Vagina (tissue), 2 donors: ENCODE data around the gene PCDHGB3.

Experiments used
- POLR2A ChIP-seq, 2 donors: fragments of 450-650 bp; IDR thresholded peaks; one replicate each; pipeline ENCODE4 v1.6.1; 2017; ENCODE audit warnings: antibody characterized with exemption in 2 of 2, mild to moderate bottlenecking in 2 of 2, moderate library complexity in 2 of 2
- POLR2AphosphoS5 ChIP-seq, 2 donors: sonication (generic); formaldehyde crosslinking; IDR thresholded peaks; one replicate each; pipeline ENCODE4 v1.9.0; 2017; ENCODE audit warnings: antibody characterized with exemption in 2 of 2, mild to moderate bottlenecking in 2 of 2, low read depth in 1 of 2; ENCODE audit not compliant: insufficient read depth in 1 of 2
- TF ChIP-seq, protein P1 (sequence below), 3 experiments: fragments of 450-650 bp in 2 of 3; fragments of 200-600 bp in 1 of 3; sonication (generic) in 1 of 3; IDR thresholded peaks; one replicate each; pipeline ENCODE4 v1.5.1; 2017 to 2019; ENCODE audit warnings: antibody characterized with exemption in 3 of 3, mild to moderate bottlenecking in 2 of 3, moderate library complexity in 2 of 3

DNA sequence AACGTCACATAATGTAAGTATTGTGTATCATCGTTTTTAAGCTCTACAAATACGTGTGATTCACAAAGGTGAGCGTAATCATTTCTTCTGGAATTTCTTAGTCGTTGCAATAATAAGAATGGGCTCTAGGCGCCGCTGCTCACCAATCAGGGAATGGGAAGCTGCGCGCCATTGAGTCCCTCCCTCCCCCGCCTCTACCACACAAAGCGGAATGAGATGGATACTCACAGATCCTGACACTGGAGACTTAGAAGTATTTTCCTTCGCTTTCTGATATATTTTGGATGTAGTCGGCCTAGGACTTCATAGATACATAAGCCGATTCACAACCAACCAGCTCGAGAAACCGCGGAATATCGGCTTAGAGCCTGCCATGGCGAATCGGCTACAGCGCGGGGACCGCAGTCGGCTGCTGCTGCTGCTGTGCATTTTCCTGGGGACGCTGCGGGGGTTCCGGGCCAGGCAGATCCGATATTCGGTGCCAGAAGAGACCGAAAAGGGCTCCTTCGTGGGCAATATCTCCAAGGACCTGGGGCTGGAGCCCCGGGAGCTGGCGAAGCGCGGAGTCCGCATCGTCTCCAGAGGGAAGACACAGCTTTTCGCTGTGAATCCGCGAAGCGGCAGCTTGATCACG lies 50.9 kb downstream of the PCDHGB3 start, which contains the start of gene PCDHGA11:
- TF ChIP-seq, protein P1, sequence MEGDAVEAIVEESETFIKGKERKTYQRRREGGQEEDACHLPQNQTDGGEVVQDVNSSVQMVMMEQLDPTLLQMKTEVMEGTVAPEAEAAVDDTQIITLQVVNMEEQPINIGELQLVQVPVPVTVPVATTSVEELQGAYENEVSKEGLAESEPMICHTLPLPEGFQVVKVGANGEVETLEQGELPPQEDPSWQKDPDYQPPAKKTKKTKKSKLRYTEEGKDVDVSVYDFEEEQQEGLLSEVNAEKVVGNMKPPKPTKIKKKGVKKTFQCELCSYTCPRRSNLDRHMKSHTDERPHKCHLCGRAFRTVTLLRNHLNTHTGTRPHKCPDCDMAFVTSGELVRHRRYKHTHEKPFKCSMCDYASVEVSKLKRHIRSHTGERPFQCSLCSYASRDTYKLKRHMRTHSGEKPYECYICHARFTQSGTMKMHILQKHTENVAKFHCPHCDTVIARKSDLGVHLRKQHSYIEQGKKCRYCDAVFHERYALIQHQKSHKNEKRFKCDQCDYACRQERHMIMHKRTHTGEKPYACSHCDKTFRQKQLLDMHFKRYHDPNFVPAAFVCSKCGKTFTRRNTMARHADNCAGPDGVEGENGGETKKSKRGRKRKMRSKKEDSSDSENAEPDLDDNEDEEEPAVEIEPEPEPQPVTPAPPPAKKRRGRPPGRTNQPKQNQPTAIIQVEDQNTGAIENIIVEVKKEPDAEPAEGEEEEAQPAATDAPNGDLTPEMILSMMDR (IDR thresholded peaks at IDR 0.05) = peak in 1 of 3 experiments; percentile 13
- TF ChIP-seq POLR2AphosphoS5 (IDR thresholded peaks at IDR 0.05; ENCODE audit: insufficient read depth in 1 of 2, low read depth in 1 of 2) (no peak), POLR2A (IDR thresholded peaks at IDR 0.05) (no peak)
